GM21447 (cell line): Measurements from ENCODE around the gene F13A1.
A peak's percentile ranks its signal among the peaks of the same experiment; 100 is the strongest.

Source experiments
- ATAC-seq: cut with Tn5 transposase; IDR thresholded peaks from one replicate; pipeline ENCODE4 v1.9.1; 2021; ENCODE audit not compliant: unreplicated experiment

Gene F13A1

DNA sequence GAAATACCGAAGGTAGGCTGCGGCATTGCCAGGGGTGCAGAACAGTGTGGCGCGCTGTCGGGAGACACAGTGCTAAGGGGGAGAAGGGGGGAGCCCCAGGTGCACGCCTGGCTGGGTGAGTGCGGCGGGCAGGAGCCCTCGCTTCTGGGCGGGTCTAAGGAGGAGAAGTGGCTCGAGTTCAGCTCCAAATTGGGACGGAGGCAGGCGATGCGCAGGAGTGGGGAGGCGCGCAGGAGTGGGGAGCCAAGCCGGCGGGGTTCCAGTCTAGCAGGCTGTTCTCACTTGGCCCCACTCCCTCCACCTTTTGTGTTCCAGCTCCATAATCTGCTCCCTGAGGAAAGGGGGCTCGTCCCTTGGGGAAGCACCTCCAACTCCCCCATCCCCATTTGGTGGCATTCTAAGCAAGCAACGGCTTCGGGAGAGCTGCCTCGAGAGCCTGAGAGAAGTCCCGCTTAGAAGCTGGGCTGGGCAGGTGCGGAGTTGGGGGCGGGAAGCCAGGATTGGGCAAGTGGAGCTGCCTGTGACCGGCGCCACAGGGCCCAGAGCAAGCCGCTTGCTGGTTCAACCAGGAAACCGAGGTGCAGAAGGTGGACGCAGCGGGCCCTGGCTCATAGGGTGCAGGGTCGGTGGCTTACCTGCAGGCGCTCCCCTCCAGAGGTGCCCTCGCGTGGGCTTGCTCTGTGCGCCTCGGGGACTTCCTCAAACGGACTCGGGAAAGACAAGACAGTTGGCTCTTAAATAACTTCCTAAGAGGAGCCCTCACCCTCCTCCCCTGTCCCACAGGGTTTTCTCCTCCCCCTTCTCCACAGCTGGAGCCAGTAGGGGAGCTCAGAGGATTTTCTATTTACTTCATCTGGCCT lies at the start of gene F13A1:
F13A1 (minus strand) TSS at position 711 of the 860 bp plus-strand sequence. CDS start 1,998 bp downstream, outside the sequence.
- no peak for ATAC-seq

- ATAC-seq = no peak
Observed at GRCh38 chr6:6368684-6369052, 48.2 kb upstream of the F13A1 start.

DNA sequence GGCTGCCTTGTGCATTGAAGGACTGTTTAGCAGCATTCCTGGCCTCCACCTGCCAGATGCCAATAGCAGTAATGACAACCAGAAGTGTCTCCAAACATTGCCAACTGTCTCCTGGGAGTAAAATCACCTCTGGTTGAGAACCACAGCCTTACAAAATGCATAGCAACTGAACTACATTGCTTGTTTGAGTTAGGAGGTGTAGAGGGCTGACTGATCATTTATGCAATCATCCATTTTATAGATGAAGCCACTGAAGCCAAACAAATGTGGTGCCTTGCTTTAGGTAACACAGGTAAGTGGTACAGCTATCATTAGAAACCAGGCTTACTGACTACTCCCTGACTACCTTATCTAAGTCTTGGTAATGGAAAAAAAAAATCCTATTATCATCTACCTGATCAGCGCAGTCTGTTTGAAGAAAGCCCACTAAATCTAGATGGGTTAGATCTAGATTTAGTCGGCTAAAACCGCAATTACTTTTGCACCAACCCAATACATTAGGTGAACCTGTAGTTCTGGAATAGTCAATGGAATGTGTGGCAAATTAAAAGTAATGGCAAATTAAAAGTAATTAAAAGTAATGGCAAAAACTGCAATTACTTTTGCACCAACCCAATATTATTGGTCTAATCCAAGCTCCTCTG lies 47.7 kb upstream of the F13A1 start:
- no peak for ATAC-seq

DNA sequence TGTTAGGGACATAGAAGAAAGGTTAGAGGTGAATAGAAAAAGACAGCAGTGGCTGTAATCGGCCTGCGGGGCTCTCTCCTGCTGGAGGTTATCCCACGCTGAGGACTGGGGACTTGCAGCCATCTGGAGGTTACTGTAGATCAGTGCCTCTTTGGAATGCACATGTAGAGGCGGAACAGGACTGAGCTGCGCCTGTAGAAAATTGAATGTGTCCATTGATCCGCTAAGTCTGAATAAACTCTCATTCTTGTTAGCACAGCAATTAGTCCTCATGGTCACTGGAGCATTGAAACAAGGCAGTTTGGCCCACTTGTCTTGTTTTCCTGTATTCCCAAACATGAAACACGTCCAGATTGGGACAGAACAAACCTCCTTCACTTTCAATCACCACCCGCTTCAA lies 46.3 kb upstream of the F13A1 start:
- no peak for ATAC-seq

GRCh38 chr6:6365242-6365641 lies 44.8 kb upstream of the F13A1 start:
- no peak for ATAC-seq

DNA sequence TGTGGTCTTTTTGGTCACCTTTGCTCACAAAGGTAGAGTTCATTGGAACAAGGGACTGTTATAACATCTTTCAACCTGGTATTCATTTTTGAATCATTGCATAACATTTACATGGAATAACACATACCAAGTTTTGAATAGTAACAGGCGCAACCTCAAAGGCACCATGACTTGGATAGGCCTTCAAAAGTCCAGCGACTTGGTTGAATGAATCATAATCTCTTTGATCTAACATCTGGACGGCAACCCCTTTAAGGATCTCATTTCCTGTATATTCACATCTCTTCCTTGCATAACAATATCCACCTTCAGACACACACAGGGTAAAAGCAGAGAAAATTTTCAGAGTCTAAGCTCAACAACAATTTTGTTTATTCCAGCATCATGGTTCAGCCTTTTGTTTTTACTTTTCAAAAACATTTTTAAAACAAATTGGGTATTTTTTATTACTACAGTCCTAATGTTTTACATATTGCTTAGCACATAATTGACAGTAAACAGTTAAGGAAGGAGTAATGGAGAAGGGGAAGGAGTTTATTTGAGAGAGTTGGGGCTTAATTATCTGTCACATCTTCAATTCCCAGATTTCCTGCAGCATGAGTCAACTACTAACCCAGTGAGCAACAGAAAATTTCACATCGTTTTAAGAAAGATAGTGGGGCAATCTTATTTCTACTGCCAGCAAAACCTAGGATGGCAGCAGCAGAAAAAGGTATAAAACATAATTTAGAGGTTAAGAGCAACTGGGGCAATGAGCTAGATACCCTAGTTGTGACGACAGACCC lies 41.8 kb upstream of the F13A1 start:
- no peak for ATAC-seq

DNA sequence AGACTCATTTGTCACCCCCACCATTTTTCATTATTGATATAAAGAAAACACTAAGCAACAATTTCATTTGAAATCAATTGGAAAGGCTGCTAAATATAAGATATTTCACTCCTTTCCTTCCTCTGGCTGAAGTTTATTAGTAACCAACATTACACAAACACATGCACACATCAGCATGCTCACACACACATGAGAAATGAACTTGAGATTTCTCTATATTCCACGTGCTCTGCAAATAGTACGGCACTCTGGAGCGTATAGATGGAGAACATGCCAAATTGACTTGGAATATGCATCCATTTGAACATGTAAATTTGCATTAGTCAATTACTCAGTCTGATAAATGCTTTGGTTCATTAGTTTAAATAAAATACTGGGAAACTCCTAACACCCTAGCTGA lies 37.1 kb upstream of the F13A1 start:
- ATAC-seq = no peak

- ATAC-seq = no peak
Observed at GRCh38 chr6:6357032-6357431, 36.6 kb upstream of the F13A1 start.

DNA sequence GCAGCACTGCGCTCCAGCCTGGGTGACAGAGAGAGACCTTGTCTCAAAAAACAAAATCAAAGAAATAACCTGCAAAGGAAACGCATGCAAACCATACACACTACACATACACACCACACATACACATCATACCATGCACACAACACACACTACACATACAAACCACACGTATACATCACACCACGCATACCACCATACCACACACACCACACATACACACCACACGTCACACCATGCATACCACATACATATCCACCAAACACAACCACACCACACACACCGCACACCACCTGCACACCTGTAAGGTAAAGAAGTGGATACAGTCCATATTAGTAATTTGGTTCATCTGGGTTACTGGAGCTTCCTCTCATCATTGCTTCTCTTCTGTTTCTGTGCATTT lies 32.3 kb upstream of the F13A1 start:
- ATAC-seq = no peak

DNA sequence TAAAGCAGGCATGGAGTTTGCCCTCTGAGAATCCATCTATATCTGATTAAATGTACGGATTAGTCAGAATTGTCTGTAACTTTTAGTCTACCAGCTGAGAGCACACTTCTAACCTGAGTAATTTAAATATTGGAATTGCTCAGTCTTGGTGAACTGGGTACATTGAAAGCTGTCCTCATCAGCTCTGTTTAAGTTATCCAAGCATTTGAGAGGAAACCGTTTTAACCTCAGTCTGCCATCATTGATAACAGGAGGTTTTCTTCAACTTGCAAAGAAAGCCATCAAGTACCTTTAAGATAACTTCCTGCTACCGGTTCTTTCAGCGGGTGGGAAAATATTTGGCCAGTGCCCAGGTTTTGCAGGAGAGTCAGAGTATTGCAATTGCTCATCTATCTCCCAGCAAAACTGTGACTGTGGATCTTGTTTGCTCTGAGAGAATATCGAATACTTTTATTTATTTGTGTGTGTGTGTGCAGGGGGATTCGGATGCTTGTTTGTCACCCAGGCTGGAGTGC lies 31.1 kb upstream of the F13A1 start:
- no peak for ATAC-seq

GRCh38 chr6:6350696-6351095 lies 30.2 kb upstream of the F13A1 start:
- no peak for ATAC-seq

DNA sequence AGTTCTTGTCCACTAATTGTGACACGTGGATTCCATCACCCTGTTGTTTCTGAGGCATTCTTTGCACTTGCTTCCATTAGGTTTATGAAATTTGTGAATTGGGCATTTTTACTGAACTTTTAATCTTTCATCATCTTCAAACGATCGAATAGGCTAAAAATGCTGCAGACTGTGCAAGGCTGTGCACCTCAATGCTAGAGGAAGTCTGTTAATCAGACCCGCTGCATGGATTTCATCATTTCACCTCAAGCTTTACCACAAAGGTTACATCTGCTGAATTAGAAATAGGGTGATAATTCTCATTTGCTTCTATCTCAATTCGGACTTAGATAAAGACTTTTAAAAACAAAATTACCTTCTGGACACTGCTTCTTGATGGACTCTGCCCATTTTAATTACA lies 27.8 kb upstream of the F13A1 start:
- no peak for ATAC-seq

DNA sequence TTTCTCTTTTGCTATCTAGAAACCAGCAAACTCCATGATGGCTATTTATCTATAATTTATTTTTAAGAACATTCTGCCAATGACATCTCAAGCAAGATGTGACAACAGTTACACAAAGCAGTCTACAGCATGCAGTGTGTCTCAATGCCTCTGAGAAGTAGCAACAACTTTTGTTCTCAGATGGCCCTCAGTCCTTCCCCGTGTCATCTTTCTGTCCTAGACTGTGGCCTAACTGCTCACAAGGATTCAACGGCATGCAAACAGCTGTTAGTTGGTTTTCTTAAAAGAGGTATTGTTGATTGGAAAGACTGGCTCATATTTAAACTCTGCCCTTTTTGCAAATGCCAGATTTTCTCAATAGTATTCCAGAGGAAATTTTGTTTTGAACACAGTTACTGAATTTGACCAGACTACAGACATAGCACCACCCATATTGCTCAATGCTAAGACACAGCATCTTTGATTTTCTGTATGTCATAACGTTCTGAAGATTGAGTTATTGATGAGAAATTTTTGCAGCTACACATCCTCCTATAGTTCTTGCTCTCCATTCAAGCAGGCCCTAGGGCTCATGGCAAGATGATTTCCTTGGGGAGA lies 26.1 kb upstream of the F13A1 start:
- ATAC-seq = no peak

- no peak for ATAC-seq
Observed at GRCh38 chr6:6333501-6333900, 13.0 kb upstream of the F13A1 start.

DNA sequence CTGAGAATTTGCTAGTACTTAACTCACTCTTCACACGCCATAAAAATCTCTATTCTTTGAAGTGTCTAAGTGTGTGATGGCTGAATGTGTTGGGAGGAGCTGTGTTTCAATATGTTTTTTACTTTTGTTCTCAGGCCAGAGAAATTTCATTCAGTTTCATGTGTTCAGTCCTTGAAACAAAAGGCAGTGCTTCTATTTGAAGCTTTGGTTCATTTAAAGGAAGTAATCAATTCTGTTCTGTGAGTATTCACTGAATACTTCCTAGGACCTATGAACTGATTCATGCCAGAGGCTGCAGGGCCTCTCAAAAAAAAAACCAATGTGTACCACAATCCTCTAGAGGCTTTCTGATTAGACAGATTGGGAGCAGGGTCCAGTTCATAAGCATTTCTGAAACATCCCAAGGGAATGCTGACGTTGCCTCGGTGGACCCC lies 12.4 kb upstream of the F13A1 start:
- peak; percentile 32 for ATAC-seq

DNA sequence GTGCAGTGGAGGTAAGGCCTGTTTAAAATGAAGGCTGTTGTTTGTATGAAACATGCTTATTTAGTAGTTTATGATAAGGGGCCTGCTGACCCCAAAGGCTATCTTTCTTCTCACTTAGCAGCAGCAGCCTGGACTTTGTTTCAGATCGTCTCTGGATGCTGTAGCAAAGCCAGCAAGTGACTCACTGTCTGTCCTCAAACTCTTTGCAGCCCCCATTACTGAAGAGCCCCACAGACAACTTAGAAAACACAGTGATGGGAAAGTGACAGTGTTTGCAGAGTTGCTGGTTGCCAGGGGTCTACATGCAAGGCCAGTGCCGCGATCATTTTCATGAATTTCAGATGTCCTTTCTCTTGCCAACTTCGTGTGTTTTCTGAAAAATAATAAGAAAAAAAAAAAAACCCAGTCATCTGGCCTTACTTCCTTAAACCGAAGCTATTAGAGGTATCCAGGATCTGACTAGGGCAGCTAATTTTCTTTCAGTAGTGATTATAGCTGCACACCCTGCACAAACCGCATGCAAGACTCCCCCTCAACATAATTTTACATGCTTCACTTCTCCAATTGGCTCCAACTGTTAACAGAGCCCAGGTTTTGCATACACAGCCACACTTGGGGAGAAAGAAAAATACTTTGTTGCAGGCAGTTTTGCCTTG lies 11.6 kb upstream of the F13A1 start:
- peak; percentile 59 for ATAC-seq

GRCh38 chr6:6331393-6331792 lies 10.9 kb upstream of the F13A1 start:
- ATAC-seq = peak; percentile 70

DNA sequence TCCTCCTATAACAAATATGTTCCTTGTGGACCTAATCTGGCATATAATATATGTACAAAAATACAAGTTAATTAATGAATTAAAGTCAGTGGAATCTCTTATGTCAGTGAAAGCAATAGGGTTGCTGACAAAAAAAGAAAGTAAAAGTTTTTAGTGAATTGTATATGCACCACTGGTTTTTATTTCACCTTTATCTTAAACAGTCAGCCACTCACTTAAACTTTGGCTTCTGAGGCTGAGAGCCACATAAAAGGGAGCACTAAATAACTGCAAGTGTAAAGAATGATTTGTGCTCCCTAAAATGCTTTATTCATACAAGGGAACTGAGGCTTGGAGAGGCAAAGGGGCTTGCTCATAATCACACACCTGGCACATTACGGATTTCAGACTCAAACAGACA lies 9.9 kb upstream of the F13A1 start:
- no peak for ATAC-seq

DNA sequence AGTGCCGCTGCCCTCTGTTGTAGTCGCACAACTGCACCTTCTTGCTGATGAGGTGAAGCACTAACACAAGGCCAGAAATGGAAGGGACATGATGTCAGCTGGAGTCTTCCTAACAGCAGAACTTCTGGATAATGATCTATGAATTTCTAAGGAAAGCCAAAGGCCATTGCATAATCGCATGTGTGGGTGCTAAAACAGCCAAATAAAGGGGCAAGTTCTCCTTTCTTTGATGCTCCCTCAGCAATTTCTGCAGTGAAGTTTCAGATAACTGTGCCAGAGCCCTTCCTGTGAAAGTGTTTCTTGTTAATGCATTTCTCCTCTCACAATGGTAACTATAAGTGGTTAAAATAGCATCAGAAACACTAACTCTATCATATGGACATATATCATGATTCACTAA lies 8.0 kb upstream of the F13A1 start:
- no peak for ATAC-seq

DNA sequence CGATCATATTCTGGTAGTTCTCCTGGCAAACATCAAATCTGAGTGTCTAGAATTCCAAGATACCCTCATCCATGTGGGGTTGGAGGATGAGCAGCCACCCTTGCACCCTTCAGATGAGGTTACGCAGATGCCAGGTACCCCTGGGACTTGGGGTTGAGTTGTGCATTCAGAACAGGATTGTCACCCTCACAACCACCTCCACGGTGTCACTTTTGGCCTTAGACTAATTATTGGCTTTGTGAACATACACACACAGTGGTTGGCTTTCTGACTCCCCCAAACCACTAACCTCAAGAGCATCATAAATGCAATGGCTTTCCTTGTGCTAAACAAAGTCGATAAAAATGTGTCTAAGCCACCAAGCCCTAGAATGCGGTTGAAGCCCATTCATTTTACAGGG lies 2.9 kb upstream of the F13A1 start:
- no peak for ATAC-seq

- no peak for ATAC-seq
Observed at GRCh38 chr6:6320901-6321300, 439 bp upstream of the F13A1 start.
